Nucleus accumbens (tissue), 56 donors: ENCODE data around the gene ALG14.
A peak's percentile ranks its signal among the peaks of the same experiment; 100 is the strongest.
"Not testable (repeated sequence)": the region's sequence is repeated elsewhere in the genome, so short reads cannot be mapped to it uniquely, and the experiment has no call there.

ENCODE experiments used
- DNase-seq, 56 donors: peaks; one replicate each; lab custom pipeline; 2025; lab: John Stamatoyannopoulos, UW

The ALG14 gene

GRCh38 chr1:95046359-95046758 lies 26.4 kb downstream of the ALG14 start:
- DNase-seq: no peak

GRCh38 chr1:95043141-95043980 lies 29.4 kb downstream of the ALG14 start:
- DNase-seq: peak in 55 of 56 donors; percentile 8 to 93 (median 70)

- DNase-seq: peak in 1 of 56 donors; percentile 4
These were observed 30.5 kb downstream of the ALG14 start for GRCh38 chr1:95042286-95042685.

- peak in 33 of 56 donors; percentile 2 to 72 (median 23) for DNase-seq
These were observed 31.1 kb downstream of the ALG14 start for GRCh38 chr1:95041491-95042165.

- no peak for DNase-seq
These were observed 32.7 kb downstream of the ALG14 start for GRCh38 chr1:95040032-95040525.

GRCh38 chr1:95039360-95040031 lies 33.3 kb downstream of the ALG14 start:
- DNase-seq: no peak

GRCh38 chr1:95035536-95035935 lies 37.2 kb downstream of the ALG14 start:
- no peak for DNase-seq

- DNase-seq: no peak
These were observed 38.2 kb downstream of the ALG14 start for GRCh38 chr1:95034506-95034905.

- no peak for DNase-seq
These were observed 38.9 kb downstream of the ALG14 start for GRCh38 chr1:95033843-95034242.

- no peak for DNase-seq
These were observed 43.2 kb downstream of the ALG14 start for GRCh38 chr1:95029532-95029931.

- DNase-seq: no peak
These were observed 43.8 kb downstream of the ALG14 start for GRCh38 chr1:95028954-95029353.

- DNase-seq: no peak
These were observed 45.7 kb downstream of the ALG14 start for GRCh38 chr1:95027046-95027445.

GRCh38 chr1:95023399-95024043 lies 49.2 kb downstream of the ALG14 start:
- DNase-seq: no peak

GRCh38 chr1:95022644-95022926 lies 50.2 kb downstream of the ALG14 start:
- no peak for DNase-seq

GRCh38 chr1:95021805-95022643 lies 50.7 kb downstream of the ALG14 start:
- DNase-seq: peak in 5 of 56 donors; percentile 6 to 15 (median 12)

GRCh38 chr1:95021119-95021518 lies 51.6 kb downstream of the ALG14 start:
- DNase-seq: peak in 1 of 56 donors; percentile 23

GRCh38 chr1:95019466-95019865 lies 53.3 kb downstream of the ALG14 start:
- not testable (repeated sequence) for DNase-seq

GRCh38 chr1:95018602-95019369 lies 54.0 kb downstream of the ALG14 start:
- no peak for DNase-seq

- no peak for DNase-seq
These were observed 55.0 kb downstream of the ALG14 start for GRCh38 chr1:95017775-95018174.
